Panc1 (cell line): Measurements from ENCODE around the gene PALS1. TPM values are rescaled to one million over a fixed set of nuclear protein-coding genes. Genes with fewer than 3 reads are reported as not detected.

Experiments
- ATAC-seq: fragments of 200-7000 bp; cut with Tn5 transposase; 2 replicates; pipeline ENCODE4 v1.9.1; 2020; ENCODE audit warnings: mild to moderate bottlenecking, moderate library complexity
- BruUV-seq: library from RNA; stranded (reverse); fragments of 400-500 nt; replicated peaks from 2 replicates; lab custom pipeline; 2021; lab: Mats Ljungman, UMichigan
- CTCF ChIA-PET: fragments of 300-600 bp; sonication (Branson Sonifier 250); formaldehyde crosslinking; loops from one replicate; lab custom pipeline; 2022; ENCODE audit warnings: antibody characterized with exemption; lab: Charles Lee
- POLR2A ChIA-PET: fragments of 300-600 bp; sonication (Branson Sonifier 250); formaldehyde crosslinking; loops from one replicate; lab custom pipeline; 2022; ENCODE audit warnings: antibody characterized with exemption; lab: Charles Lee
- DNase-seq: peaks from one replicate; pipeline ENCODE4 v3.0.0-alpha.2; 2010; ENCODE audit warnings: low read depth, low spot score
- H3K27ac ChIP-seq: 2 replicates; pipeline ENCODE4 v1.5.1; 2011; ENCODE audit warnings: mild to moderate bottlenecking, low read length, inconsistent platforms
- H3K27me3 ChIP-seq: fragments of 200-500 bp; sonication (Bioruptor generic); 2 replicates; pipeline ENCODE4 v1.6.0; 2014; ENCODE audit warnings: low read length, inconsistent platforms; ENCODE audit not compliant: control insufficient read depth, insufficient read depth
- H3K36me3 ChIP-seq: fragments of 200-500 bp; sonication (Bioruptor generic); 2 replicates; pipeline ENCODE4 v1.5.1; 2014; ENCODE audit warnings: inconsistent platforms, mild to moderate bottlenecking, low read length, moderate library complexity; ENCODE audit not compliant: control insufficient read depth, insufficient read depth
- H3K4me1 ChIP-seq: 2 replicates; pipeline ENCODE4 v1.5.1; 2011; ENCODE audit warnings: inconsistent platforms, mild to moderate bottlenecking, low read length, moderate library complexity; ENCODE audit not compliant: control insufficient read depth, insufficient read depth
- H3K4me3 ChIP-seq, 2 experiments: 2 replicates each; pipeline ENCODE4 v1.5.1; 2011 to 2012; ENCODE audit warnings: low read depth in 2 of 2, low read length in 2 of 2, mild to moderate bottlenecking in 2 of 2, inconsistent platforms in 1 of 2, moderate library complexity in 1 of 2
- H3K9me3 ChIP-seq: fragments of 200-500 bp; sonication (Bioruptor generic); 2 replicates; pipeline ENCODE4 v1.5.1; 2014; ENCODE audit warnings: low read depth, mild to moderate bottlenecking, inconsistent platforms, low read length, moderate library complexity; ENCODE audit not compliant: control insufficient read depth, insufficient read depth
- CTCF ChIP-seq: fragments of 450-650 bp; IDR thresholded peaks from 2 replicates; pipeline ENCODE4 v1.5.1; 2017; ENCODE audit warnings: mild to moderate bottlenecking
- POLR2AphosphoS5 ChIP-seq: IDR thresholded peaks from 2 replicates; pipeline ENCODE4 v1.6.1; 2012; ENCODE audit warnings: mild to moderate bottlenecking, low read depth, low read length, moderate library complexity
- REST ChIP-seq, 2 experiments: IDR thresholded peaks; 2 replicates each; pipeline ENCODE4 v1.6.1; 2011 to 2012; ENCODE audit warnings: low read depth in 2 of 2, control low read depth in 1 of 2, low read length in 1 of 2, mild to moderate bottlenecking in 1 of 2, moderate library complexity in 1 of 2; ENCODE audit not compliant: insufficient read depth in 1 of 2
- SIN3A ChIP-seq: IDR thresholded peaks from 2 replicates; pipeline ENCODE4 v1.6.1; 2012; ENCODE audit warnings: low read depth, mild to moderate bottlenecking, low read length, moderate library complexity, borderline replicate concordance; ENCODE audit not compliant: insufficient read depth
- TCF7L2 ChIP-seq: IDR thresholded peaks from 2 replicates; pipeline ENCODE4 v1.6.1; 2011; ENCODE audit warnings: mild to moderate bottlenecking, low read depth, low read length, inconsistent platforms
- in situ Hi-C: cut with HindIII; loops from 2 replicates; pipeline ENCODE4 v1.10.0; 2016; ENCODE audit warnings: low sequenced_read_pairs, low pct_unique_long_range_greater_than_20kb
- intact Hi-C: fragments of 100-400 bp; cut with micrococcal nuclease; formaldehyde crosslinking; loops from one replicate; pipeline ENCODE4 v1.10.0; 2022; ENCODE audit not compliant: unreplicated experiment
- total RNA-seq: library from RNA; stranded (reverse); gene quantifications from one replicate; pipeline ENCODE4 v1.2.1, GENCODE V29; 2021; ENCODE audit not compliant: unreplicated experiment

PALS1 gene
- total RNA-seq, 1 experiment from 2014 or later: 52.6 TPM

GRCh38 chr14:67228325-67228984 lies 12.8 kb upstream of the PALS1 start:
- CTCF ChIA-PET: no interaction called here
- DNase-seq (no peak), ATAC-seq (no peak; the same call in 1 of the 2 replicates)
- Histone ChIP-seq H3K9me3 (no peaks in the 10 kb centered on the region), H3K4me1 (peaks cover 28% of the 10 kb centered on the region), H3K36me3 (no peaks in the 10 kb centered on the region), H3K27me3 (no peaks in the 10 kb centered on the region), H3K4me3 (peak overlapping the region in 1 of 2 experiments; percentile 18; a peak in 1 of 4 replicates), H3K27ac (peak overlapping the region; percentile 88)
- no TSS peak for BruUV-seq
- TF ChIP-seq CTCF (no peak), POLR2AphosphoS5 (no peak), REST (IDR thresholded peaks at IDR 0.05; ENCODE audit: insufficient read depth in 1 of 2, low read depth in 2 of 2, low read length in 1 of 2) (no peak), SIN3A (no peak), TCF7L2 (no peak)
- intact Hi-C loops (no loop called here), in situ Hi-C loops (no loop called here)
- POLR2A ChIA-PET: no interaction called here

GRCh38 chr14:67232066-67232465 lies 9.2 kb upstream of the PALS1 start:
- ATAC-seq (no peak), DNase-seq (no peak)
- Histone ChIP-seq H3K27ac (peak overlapping the region; percentile 85), H3K36me3 (no peaks in the 10 kb centered on the region), H3K9me3 (no peaks in the 10 kb centered on the region), H3K27me3 (no peaks in the 10 kb centered on the region), H3K4me1 (peaks cover 19% of the 10 kb centered on the region), H3K4me3 (no peak overlapping the region)
- BruUV-seq: no TSS peak
- no peak for TF ChIP-seq REST (IDR thresholded peaks at IDR 0.05; ENCODE audit: insufficient read depth in 1 of 2, low read depth in 2 of 2, low read length in 1 of 2)
- TF ChIP-seq CTCF: no peak
- TF ChIP-seq POLR2AphosphoS5: no peak
- intact Hi-C loops: loop anchor here (5.0 to 10.0 kb wide), 2 partner anchors 53 to 65 kb away; no protein-coding TSS in a partner anchor
- POLR2A ChIA-PET: no interaction called here
- in situ Hi-C loops: no loop called here
- CTCF ChIA-PET: no interaction called here
